Activated gamma-delta T cell treated with anti-CD3 and anti-CD28 coated beads, Interleukin-2, amount 50 U/mL, for 16 hours (primary cell): ENCODE data around the gene ZNG1B.
"Not testable (repeated sequence)": the region's sequence is repeated elsewhere in the genome, so short reads cannot be mapped to it uniquely, and the experiment has no call there.

Experiments
- DNase-seq: peaks from one replicate; pipeline ENCODE4 v3.0.0-alpha.2; 2020; ENCODE audit warnings: low read depth

The ZNG1B gene

GRCh38 chr2:113503094-113504042, 65.9 kb downstream of the ZNG1B start:
- not testable (repeated sequence) for DNase-seq

GRCh38 chr2:113504081-113504480, 66.6 kb downstream of the ZNG1B start:
- not testable (repeated sequence) for DNase-seq

GRCh38 chr2:113507394-113508140, 70.1 kb downstream of the ZNG1B start:
- not testable (repeated sequence) for DNase-seq

- not testable (repeated sequence) for DNase-seq
Measured at GRCh38 chr2:113508187-113508586, 70.7 kb downstream of the ZNG1B start.

- not testable (repeated sequence) for DNase-seq
Measured at GRCh38 chr2:113510913-113511312, 73.4 kb downstream of the ZNG1B start.

- not testable (repeated sequence) for DNase-seq
Measured at GRCh38 chr2:113511859-113512258, 74.4 kb downstream of the ZNG1B start.

GRCh38 chr2:113515457-113515856, 78.0 kb downstream of the ZNG1B start:
- not testable (repeated sequence) for DNase-seq

GRCh38 chr2:113515995-113516394, 78.5 kb downstream of the ZNG1B start:
- not testable (repeated sequence) for DNase-seq

GRCh38 chr2:113517025-113517424, 79.5 kb downstream of the ZNG1B start:
- DNase-seq, result not testable (repeated sequence)

GRCh38 chr2:113520837-113521236, 83.3 kb downstream of the ZNG1B start:
- not testable (repeated sequence) for DNase-seq

GRCh38 chr2:113521492-113521891, 84.0 kb downstream of the ZNG1B start:
- not testable (repeated sequence) for DNase-seq

- not testable (repeated sequence) for DNase-seq
Measured at GRCh38 chr2:113524986-113525385, 87.5 kb downstream of the ZNG1B start.

GRCh38 chr2:113527350-113528045, 90.0 kb downstream of the ZNG1B start:
- DNase-seq, result not testable (repeated sequence)

GRCh38 chr2:113528126-113528525, 90.6 kb downstream of the ZNG1B start:
- not testable (repeated sequence) for DNase-seq

GRCh38 chr2:113528904-113529303, 91.4 kb downstream of the ZNG1B start:
- not testable (repeated sequence) for DNase-seq

- not testable (repeated sequence) for DNase-seq
Measured at GRCh38 chr2:113532991-113533390, 95.5 kb downstream of the ZNG1B start.

GRCh38 chr2:113536573-113536972, 99.1 kb downstream of the ZNG1B start:
- not testable (repeated sequence) for DNase-seq

GRCh38 chr2:113540834-113541203, 103.3 kb downstream of the ZNG1B start:
- DNase-seq, result not testable (repeated sequence)

- not testable (repeated sequence) for DNase-seq
Measured at GRCh38 chr2:113541204-113541975, 103.9 kb downstream of the ZNG1B start.

GRCh38 chr2:113541976-113542485, 104.5 kb downstream of the ZNG1B start:
- DNase-seq, result not testable (repeated sequence)

- not testable (repeated sequence) for DNase-seq
Measured at GRCh38 chr2:113542529-113542928, 105.0 kb downstream of the ZNG1B start.
